HG03432 (cell line): Measurements from ENCODE around the gene ZNF689.
"Not testable (repeated sequence)": the region's sequence is repeated elsewhere in the genome, so short reads cannot be mapped to it uniquely, and the experiment has no call there.

Source experiments
- ATAC-seq: cut with Tn5 transposase; IDR thresholded peaks from one replicate; pipeline ENCODE4 v1.9.1; 2021; ENCODE audit warnings: mild to moderate bottlenecking, moderate library complexity; ENCODE audit not compliant: unreplicated experiment

The ZNF689 gene

DNA sequence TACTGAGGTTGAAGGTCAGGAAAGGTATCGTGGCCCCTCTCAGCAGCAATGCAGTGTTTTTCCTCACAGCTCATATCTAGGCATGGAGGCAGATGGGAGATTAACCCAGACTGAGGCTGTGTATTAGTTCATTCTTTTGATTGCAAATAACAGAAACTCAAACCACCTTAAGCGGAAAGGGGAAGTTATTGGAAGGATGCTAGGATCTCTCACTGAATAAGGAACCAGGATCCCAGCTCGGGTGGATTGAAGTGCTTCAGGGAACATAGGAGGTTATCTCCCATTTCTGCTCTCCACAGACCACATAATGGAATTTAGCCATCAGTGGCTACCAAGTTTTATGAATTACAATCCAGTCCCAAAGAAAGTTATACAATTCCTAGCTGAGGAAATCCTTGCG, 8.2 kb downstream of the ZNF689 start:
- ATAC-seq: no peak

GRCh38 chr16:30600929-30601328, 9.3 kb downstream of the ZNF689 start:
- no peak for ATAC-seq

GRCh38 chr16:30600215-30600614, 10.0 kb downstream of the ZNF689 start:
- no peak for ATAC-seq

DNA sequence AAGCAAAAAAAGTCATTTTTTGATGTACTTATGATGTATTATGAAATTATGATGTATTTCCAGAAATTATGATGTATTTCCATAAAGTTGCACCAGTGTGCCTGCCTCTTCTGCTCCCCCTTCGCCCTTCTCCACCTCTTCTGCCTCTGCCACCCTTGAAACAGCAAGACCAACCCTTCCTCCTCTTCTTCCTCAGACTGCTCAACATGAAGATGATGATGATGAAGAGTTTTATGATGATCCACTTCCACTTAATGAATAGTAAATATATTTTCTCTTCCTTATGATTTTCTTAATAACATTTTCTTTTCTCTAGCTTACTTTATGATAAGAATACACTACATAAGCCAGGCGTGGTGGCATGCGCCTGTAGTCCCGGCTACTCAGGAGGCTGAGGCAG, 17.3 kb downstream of the ZNF689 start:
- ATAC-seq: no peak

GRCh38 chr16:30590869-30591268, 19.3 kb downstream of the ZNF689 start:
- ATAC-seq: not testable (repeated sequence)

DNA sequence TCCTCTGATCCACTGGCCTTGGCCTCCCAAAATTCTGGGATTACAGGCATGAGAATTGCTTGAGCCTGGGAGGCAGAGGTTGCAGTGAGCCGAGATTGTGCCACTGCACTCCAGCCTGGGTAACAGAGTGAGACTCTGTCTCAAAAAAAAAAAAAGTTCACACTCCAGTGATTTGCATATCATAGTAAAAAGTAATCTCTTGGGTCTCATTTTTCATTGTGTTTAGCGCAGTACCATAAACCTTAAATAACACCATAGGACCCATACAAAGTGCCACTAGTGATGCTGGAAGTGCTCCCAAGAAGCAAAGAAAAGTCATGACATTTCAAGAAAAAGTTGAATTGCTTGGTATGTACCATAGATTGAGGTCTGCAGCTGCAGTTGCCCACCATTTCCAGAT, 20.6 kb downstream of the ZNF689 start:
- ATAC-seq: not testable (repeated sequence)

GRCh38 chr16:30588651-30589050, 21.5 kb downstream of the ZNF689 start:
- no peak for ATAC-seq

DNA sequence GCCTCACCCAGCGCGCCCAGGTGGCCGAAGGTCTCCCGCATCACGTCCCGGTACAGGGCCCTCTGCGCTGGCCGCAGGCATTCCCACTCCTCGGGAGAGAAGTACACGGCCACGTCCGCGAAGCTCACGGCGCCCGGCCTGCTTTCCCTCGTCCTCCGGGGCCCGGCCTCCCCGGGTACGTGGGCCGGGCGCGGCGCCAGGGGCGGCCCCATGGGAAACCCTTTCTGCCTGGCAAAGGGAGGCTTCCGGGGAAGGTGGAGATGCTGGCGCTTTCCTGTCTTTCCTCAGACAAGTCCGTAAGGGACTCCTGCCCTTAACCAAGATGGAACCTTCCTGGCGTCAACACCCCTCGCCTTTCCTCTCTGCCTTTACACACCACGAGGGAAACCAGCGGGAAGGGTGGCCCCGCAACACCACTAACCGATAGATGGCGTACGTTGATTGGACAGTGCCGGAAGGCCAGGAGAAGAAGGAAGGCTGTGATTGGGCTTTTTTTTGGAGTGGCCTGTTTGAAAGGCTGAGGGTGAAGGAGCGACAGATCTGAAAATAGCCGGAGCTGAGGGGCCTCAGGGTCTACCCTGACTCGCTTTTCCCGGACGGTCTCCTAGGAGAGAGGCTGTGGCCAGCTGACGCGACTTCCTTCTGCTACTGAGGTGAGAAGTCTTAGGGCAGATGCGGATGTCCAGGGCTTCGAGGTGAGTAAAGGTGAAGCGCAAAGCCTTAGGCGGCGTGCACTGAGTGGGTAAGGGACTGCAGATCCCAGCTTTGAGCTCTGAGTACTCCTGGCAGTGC, 24.6 kb downstream of the ZNF689 start, which contains the start of gene ZNF785:
TSS of gene ZNF785 (minus strand) at position 298 of the 792 bp plus-strand sequence. CDS start at position 212, 86 bp downstream.
- ATAC-seq: peak; percentile 87

DNA sequence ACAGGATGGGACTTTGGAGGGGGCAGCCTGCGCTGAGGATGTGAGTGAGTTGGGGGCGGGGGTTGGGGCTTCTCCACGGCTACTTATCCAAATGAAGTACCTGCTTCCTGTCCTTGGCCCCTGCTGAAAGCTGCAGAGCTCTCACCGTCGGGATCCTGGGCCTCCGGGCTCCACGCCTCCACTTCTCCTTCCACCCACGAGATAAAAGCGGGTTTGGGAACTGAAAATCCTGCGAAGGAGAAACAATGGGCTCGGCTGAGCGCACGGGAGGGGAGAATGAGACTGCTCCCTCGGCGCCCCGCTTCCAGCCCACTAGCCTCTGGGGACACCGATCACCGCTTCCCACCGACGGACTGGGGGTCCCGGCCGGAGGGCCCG, 25.2 kb downstream of the ZNF689 start:
- peak; percentile 35 for ATAC-seq

- no peak for ATAC-seq
Measured at GRCh38 chr16:30582611-30583340, 27.4 kb downstream of the ZNF689 start.

DNA sequence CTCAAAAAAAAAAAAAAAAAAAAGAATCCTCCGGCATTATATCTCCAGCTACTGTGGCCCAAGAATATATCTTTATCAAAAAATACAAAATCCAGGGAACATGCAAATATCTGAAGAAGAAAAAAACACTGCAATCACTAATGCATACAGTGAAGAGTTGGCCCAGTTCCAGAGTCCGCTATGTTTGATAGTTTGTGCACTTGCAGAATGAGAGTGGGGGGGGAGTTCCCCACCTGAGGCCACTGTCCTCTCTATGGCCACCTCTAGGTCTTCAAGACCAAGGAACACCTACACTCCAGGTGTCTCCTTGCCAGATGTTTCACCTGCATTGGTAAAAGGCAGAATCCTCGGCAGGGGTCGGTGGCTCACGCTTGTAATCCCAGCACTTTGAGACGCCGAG, 28.7 kb downstream of the ZNF689 start:
- ATAC-seq: no peak

- ATAC-seq: no peak
Measured at GRCh38 chr16:30574678-30575077, 35.5 kb downstream of the ZNF689 start.

GRCh38 chr16:30571445-30572322, 38.5 kb downstream of the ZNF689 start, which contains the start of gene ZNF688:
Gene ZNF688 (minus strand): TSS chr16:30571714. CDS start chr16:30571629, 85 bp downstream.
- ATAC-seq: peak; percentile 74

GRCh38 chr16:30570636-30571444, 39.3 kb downstream of the ZNF689 start:
- no peak for ATAC-seq

DNA sequence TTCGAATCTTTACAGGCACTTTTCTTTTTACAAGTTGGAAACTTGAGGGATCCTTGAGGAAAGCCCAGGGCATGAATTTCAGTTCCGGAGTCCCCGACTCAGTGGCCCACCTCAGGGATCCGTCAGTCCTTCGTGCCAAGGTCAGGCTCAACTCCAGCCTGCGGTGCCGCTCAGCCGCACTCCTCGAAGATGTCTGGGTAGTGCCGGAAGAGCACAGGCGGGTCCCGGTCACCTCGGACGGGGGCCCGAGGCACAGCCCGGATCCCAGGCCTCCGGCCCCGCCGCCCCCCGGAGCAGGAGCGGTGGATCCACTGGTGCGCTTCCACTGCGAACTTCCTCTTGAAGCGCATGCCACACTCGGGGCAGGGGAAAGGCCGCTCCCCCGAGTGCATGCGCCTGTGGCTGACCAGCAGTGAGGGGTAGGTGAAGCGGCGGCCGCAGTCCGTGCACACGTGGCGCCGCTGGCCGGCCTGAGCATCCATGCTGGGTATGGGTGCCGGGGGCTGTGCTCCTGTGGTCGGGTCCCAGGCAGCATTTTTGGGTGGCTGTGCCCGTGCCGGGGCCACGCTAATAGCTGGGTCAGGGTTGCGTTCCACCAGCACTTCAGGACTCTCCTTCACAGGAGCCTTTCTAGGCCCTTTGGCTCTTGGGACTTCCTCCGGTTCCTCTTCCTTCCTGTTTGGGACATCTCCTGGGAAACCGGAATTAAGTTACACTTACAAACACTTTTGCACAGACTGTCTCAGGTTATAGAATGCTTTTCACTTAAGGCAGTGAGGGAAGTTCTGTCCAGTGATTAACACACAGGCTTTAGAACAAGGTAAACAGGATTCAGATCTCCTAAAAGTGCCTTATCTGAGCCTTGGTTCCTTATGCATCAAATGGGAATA, 40.2 kb downstream of the ZNF689 start:
- ATAC-seq: no peak

DNA sequence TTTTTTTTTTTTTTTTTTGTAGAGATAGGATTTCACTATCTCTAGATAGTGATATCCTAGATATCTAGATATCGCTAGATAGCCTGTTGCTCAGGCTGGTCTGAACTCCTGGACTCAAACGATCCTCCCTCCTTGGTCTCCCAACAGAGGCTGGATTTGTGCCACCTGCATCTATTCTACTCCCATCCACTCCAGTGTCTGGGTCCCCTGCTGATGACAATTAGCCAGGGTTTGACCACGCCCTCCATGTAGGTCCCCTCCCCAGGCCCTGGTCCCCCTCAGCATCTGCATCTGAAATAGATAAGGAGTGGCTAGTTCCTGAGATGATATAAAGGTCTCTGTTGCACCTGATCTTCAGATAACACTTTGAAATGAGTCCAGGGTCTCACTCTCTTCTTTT, 40.9 kb downstream of the ZNF689 start:
- ATAC-seq: no peak

- ATAC-seq: no peak
Measured at GRCh38 chr16:30567991-30568638, 42.1 kb downstream of the ZNF689 start.

- ATAC-seq: no peak
Measured at GRCh38 chr16:30567160-30567990, 42.8 kb downstream of the ZNF689 start.
